C4-2B (cell line): ENCODE data around the gene L1CAM.

Experiments used
- ZFX ChIP-seq: fragments of 450-650 bp; IDR thresholded peaks from 2 replicates; pipeline ENCODE4 v1.6.1; 2017
- TF ChIP-seq, protein P1 (sequence below): fragments of 450-650 bp; conservative IDR thresholded peaks from 2 replicates; pipeline ENCODE4 v1.5.1; 2017; ENCODE audit warnings: mild to moderate bottlenecking

DNA sequence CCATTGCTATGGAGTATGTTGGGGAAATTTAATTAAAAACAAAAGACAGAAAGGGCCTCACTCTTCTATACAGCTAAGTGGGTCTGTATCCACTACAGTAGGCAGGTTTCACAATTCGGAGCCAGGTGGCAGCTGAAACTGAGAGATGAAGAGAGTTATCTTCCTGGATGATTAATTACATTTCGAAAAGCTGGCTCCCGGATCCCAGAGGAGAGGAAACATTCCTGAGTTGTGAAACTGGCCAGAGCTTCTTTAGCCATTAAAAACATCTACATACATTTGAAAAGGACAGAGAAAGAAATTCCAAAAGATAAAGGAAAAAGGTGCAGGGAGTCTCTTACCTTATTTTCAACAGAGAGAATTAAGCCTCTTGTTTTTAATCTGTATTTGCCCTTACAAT, 40.1 kb downstream of the L1CAM start:
- TF ChIP-seq, protein P1, sequence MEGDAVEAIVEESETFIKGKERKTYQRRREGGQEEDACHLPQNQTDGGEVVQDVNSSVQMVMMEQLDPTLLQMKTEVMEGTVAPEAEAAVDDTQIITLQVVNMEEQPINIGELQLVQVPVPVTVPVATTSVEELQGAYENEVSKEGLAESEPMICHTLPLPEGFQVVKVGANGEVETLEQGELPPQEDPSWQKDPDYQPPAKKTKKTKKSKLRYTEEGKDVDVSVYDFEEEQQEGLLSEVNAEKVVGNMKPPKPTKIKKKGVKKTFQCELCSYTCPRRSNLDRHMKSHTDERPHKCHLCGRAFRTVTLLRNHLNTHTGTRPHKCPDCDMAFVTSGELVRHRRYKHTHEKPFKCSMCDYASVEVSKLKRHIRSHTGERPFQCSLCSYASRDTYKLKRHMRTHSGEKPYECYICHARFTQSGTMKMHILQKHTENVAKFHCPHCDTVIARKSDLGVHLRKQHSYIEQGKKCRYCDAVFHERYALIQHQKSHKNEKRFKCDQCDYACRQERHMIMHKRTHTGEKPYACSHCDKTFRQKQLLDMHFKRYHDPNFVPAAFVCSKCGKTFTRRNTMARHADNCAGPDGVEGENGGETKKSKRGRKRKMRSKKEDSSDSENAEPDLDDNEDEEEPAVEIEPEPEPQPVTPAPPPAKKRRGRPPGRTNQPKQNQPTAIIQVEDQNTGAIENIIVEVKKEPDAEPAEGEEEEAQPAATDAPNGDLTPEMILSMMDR = no peak
- TF ChIP-seq ZFX = no peak
